ENCODE data around the gene PKN2. TPM values are rescaled to one million over a fixed set of nuclear protein-coding genes. Genes with fewer than 3 reads are reported as not detected.
"Not testable (repeated sequence)": the region's sequence is repeated elsewhere in the genome, so short reads cannot be mapped to it uniquely, and the experiment has no call there.

The PKN2 gene
- total RNA-seq, 1 donor from 2014 or later = 65.1 TPM

DNA sequence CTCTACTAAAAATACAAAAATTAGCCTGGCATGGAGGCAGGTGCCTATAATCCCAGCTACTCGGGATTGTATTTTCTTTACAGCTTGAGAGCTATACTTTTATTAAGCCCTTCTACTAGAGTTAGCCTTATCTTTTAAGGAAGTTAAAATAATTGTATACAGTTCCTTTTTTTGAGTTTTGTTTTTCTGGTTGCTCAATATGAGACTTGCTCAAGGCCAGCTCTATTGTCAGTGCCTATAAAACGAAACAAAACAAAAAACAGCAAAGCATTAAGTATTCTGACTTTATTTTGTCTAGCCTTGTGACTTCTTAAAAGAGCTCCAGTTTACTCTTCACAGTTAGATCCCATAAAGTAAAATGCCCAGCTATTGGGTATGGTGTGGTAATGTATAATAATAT is 17.2 kb downstream of the PKN2 start:
- Mint-ChIP-seq H3K4me3 (no peak overlapping the region), H3K36me3 (peaks cover 12% of the 10 kb centered on the region), H3K4me1 (peaks cover 11% of the 10 kb centered on the region), H3K9me3 (peaks cover 4% of the 10 kb centered on the region), H3K27me3 (ENCODE audit: low read depth) (no peaks in the 10 kb centered on the region), H3K27ac (no peak overlapping the region)
- no peak for DNase-seq (ENCODE audit: low spot score in 2 of 2, unreplicated experiment in 2 of 2)
- TF ChIP-seq, protein P1, sequence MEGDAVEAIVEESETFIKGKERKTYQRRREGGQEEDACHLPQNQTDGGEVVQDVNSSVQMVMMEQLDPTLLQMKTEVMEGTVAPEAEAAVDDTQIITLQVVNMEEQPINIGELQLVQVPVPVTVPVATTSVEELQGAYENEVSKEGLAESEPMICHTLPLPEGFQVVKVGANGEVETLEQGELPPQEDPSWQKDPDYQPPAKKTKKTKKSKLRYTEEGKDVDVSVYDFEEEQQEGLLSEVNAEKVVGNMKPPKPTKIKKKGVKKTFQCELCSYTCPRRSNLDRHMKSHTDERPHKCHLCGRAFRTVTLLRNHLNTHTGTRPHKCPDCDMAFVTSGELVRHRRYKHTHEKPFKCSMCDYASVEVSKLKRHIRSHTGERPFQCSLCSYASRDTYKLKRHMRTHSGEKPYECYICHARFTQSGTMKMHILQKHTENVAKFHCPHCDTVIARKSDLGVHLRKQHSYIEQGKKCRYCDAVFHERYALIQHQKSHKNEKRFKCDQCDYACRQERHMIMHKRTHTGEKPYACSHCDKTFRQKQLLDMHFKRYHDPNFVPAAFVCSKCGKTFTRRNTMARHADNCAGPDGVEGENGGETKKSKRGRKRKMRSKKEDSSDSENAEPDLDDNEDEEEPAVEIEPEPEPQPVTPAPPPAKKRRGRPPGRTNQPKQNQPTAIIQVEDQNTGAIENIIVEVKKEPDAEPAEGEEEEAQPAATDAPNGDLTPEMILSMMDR (IDR thresholded peaks at IDR 0.05; ENCODE audit: unreplicated experiment) = no peak

DNA sequence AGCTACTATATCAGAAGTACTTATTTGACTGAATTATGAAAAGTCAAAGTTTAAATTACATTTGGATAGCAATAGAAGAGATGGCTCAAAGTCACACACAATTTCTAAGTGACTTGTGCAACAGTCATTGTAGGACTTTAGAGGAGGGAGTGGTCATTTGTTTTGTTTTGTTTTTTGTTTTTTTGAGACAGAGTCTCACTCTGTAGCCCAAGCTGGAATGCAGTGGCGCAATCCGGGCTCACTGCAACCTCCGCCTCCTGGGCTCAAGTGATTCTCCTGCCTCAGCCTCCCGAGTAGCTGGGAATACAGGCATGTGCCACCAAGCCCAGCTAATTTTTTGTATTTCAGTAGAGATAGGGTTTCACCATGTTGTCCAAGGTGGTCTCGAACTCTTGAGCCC is 17.7 kb downstream of the PKN2 start:
- H3K4me3 Mint-ChIP-seq; H3K27ac Mint-ChIP-seq; DNase-seq (ENCODE audit: low spot score in 2 of 2, unreplicated experiment in 2 of 2); H3K9me3 Mint-ChIP-seq; H3K27me3 Mint-ChIP-seq (ENCODE audit: low read depth): not testable (repeated sequence)
- Mint-ChIP-seq H3K36me3 (peaks cover 13% of the 10 kb centered on the region), H3K4me1 (peaks cover 11% of the 10 kb centered on the region)

DNA sequence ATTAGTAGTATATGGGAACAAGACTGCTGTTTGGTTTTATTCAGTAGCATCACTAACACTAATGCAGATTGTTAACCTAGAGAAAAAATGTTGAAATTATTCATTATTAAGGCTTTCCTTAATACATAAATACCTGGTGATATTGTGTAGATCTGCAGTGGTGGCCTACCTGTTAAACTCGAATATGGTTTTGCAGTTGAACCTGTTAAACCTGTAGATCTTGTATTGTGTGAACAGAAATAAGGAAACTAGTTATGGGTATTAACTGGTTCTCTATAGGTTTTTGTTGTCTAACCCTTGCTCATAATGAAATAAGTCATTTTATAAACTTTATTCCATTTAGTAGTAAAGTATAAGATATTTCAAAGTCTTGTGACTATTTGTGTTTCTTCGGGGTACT is 23.9 kb downstream of the PKN2 start:
- H3K9me3 Mint-ChIP-seq = peaks cover 10% of the 10 kb centered on the region
- H3K27ac Mint-ChIP-seq = no peak overlapping the region
- DNase-seq (ENCODE audit: low spot score in 2 of 2, unreplicated experiment in 2 of 2) = no peak
- peaks cover 20% of the 10 kb centered on the region for H3K36me3 Mint-ChIP-seq
- H3K4me3 Mint-ChIP-seq = no peak overlapping the region
- no peaks in the 10 kb centered on the region for H3K27me3 Mint-ChIP-seq (ENCODE audit: low read depth)
- H3K4me1 Mint-ChIP-seq = peaks cover 2% of the 10 kb centered on the region
- TF ChIP-seq, protein P1 (IDR thresholded peaks at IDR 0.05; ENCODE audit: unreplicated experiment) = no peak

DNA sequence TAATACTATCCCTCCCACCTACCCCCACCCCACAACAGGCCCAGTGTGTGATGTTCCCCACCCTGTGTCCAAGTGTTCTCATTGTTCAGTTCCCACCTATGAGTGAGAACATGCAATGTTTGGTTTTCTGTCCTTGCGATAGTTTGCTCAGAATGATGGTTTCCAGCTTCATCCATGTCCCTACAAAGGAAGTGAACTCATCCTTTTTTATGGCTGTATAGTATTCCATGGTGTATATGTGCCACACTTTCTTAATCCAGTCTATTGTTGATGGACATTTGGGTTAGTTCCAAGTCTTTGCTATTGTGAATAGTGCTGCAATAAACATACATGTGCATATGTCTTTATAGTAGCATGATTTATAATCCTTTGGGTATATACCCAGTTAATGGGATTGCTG is 28.8 kb downstream of the PKN2 start:
- not testable (repeated sequence) for H3K27ac Mint-ChIP-seq; H3K4me3 Mint-ChIP-seq; H3K4me1 Mint-ChIP-seq; DNase-seq (ENCODE audit: low spot score in 2 of 2, unreplicated experiment in 2 of 2); H3K27me3 Mint-ChIP-seq (ENCODE audit: low read depth)
- H3K9me3 Mint-ChIP-seq = peaks cover 40% of the 10 kb centered on the region
- H3K36me3 Mint-ChIP-seq = peaks cover 56% of the 10 kb centered on the region

DNA sequence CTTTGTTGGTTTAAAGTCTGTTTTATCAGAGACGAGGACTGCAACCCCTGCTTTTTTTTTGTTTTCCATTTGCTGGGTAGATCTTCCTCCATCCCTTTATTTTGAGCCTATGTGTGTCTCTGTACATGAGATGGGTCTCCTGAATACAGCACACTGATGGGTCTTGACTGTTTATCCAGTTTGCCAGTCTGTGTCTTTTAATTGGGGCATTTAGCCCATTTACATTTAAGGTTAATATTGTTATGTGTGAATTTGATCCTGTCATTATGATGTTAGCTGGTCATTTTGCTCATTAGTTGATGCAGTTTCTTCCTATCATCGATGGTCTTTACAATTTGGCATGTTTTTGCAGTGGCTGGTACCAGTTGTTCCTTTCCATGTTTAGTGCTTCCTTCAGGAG is 32.5 kb downstream of the PKN2 start:
- not testable (repeated sequence) for H3K27me3 Mint-ChIP-seq (ENCODE audit: low read depth); H3K27ac Mint-ChIP-seq; DNase-seq (ENCODE audit: low spot score in 2 of 2, unreplicated experiment in 2 of 2); H3K4me1 Mint-ChIP-seq; H3K4me3 Mint-ChIP-seq
- H3K36me3 Mint-ChIP-seq = peaks cover 55% of the 10 kb centered on the region
- H3K9me3 Mint-ChIP-seq = peaks cover 50% of the 10 kb centered on the region

DNA sequence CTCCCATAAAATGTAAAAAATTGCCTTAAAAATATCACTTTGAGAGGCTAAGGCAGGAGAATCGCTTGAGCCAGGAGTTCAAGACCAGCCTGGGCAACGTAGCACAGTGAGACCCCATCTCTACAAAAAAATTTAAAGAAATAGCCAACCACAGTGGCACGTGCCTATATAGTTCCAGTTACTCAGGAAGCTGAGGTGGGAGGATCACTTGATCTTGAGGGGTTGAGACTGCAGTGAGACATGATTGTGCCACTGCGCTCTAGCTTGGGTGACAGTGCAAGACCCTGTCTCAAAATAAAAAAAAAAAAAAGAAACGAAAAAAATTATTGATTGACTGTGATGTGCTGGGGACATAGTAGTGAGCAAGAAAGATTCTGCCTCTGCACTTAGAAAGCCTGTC is 38.4 kb downstream of the PKN2 start:
- no peak for DNase-seq (ENCODE audit: low spot score in 2 of 2, unreplicated experiment in 2 of 2)
- Mint-ChIP-seq H3K27me3 (ENCODE audit: low read depth) (no peaks in the 10 kb centered on the region), H3K4me3 (no peak overlapping the region), H3K9me3 (peaks cover 23% of the 10 kb centered on the region), H3K4me1 (peaks cover under 1% of the 10 kb centered on the region), H3K36me3 (peaks cover 17% of the 10 kb centered on the region), H3K27ac (no peak overlapping the region)
- TF ChIP-seq, protein P1 (IDR thresholded peaks at IDR 0.05; ENCODE audit: unreplicated experiment) = no peak

DNA sequence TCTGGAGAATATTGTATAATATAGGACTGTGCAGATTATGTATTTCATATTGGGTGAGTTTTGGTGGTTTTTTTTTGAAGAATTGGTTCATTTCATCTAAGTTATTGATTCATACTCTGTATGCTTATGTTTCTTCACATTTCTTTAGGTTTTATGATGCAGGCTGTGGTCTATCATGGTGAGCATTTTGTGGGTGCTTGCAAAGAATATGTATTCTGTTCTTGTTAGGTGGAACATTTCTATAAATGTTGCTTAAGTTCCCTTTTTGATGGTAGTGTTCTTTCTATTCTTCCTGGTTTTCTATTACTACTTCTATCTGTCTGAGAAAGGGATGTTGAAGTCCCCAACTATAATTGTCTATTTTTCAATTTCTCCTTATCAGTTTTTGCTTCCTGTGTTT is 42.6 kb downstream of the PKN2 start:
- TF ChIP-seq, protein P1 (IDR thresholded peaks at IDR 0.05; ENCODE audit: unreplicated experiment) = no peak
- H3K9me3 Mint-ChIP-seq = peaks cover 2% of the 10 kb centered on the region
- peaks cover 14% of the 10 kb centered on the region for H3K36me3 Mint-ChIP-seq
- peaks cover 18% of the 10 kb centered on the region for H3K4me1 Mint-ChIP-seq
- no peak for DNase-seq (ENCODE audit: low spot score in 2 of 2, unreplicated experiment in 2 of 2)
- no peaks in the 10 kb centered on the region for H3K27me3 Mint-ChIP-seq (ENCODE audit: low read depth)
- H3K4me3 Mint-ChIP-seq = no peak overlapping the region
- peak overlapping the region; percentile 66 for H3K27ac Mint-ChIP-seq
